HG02763 (cell line): ENCODE measurements around the gene TCEAL5.
"Not testable (repeated sequence)": the region's sequence is repeated elsewhere in the genome, so short reads cannot be mapped to it uniquely, and the experiment has no call there.

Experiments
- ATAC-seq: cut with Tn5 transposase; IDR thresholded peaks from one replicate; pipeline ENCODE4 v1.9.1; 2021; ENCODE audit warnings: mild to moderate bottlenecking, moderate library complexity; ENCODE audit not compliant: unreplicated experiment

Gene TCEAL5

GRCh38 chrX:103235608-103236007, 40.9 kb downstream of the TCEAL5 start:
- not testable (repeated sequence) for ATAC-seq

GRCh38 chrX:103234869-103235268, 41.7 kb downstream of the TCEAL5 start:
- ATAC-seq = no peak

GRCh38 chrX:103233263-103233662, 43.3 kb downstream of the TCEAL5 start:
- no peak for ATAC-seq

- ATAC-seq = not testable (repeated sequence)
Observed at GRCh38 chrX:103225918-103226317, 50.6 kb downstream of the TCEAL5 start.
